HepG2 (cell line): ENCODE results near the gene TTLL8. TPM values are rescaled to one million over a fixed set of nuclear protein-coding genes. Genes with fewer than 3 reads are reported as not detected.
A peak's percentile ranks its signal among the peaks of the same experiment; 100 is the strongest.

Experiments used
- AFF4 ChIP-seq: sonication (generic); formaldehyde crosslinking; IDR thresholded peaks from 2 replicates; pipeline ENCODE4 v1.4.0; 2020; ENCODE audit warnings: missing genetic modification reagents
- DDIT3 ChIP-seq: sonication (generic); formaldehyde crosslinking; IDR thresholded peaks from 2 replicates; pipeline ENCODE4 v1.4.0; 2020; ENCODE audit warnings: mild to moderate bottlenecking, missing genetic modification reagents
- FOXP1 ChIP-seq, 2 experiments: fragments of 450-650 bp in 1 of 2; IDR thresholded peaks; 2 replicates each; pipeline ENCODE4 v1.6.1; 2017 to 2018; ENCODE audit warnings: antibody characterized with exemption in 1 of 2
- NFE2L2 ChIP-seq: fragments of 150-350 bp; IDR thresholded peaks from 2 replicates; pipeline ENCODE4 v1.6.1; 2014; ENCODE audit warnings: low read length
- PCBP2 ChIP-seq: fragments of 200-400 bp; formaldehyde crosslinking; optimal IDR thresholded peaks from 2 replicates; pipeline ENCODE3; 2018; ENCODE audit warnings: low read length, low read depth; ENCODE audit not compliant: poor library complexity, severe bottlenecking
- TRIM22 ChIP-seq: fragments of 450-650 bp; IDR thresholded peaks from 2 replicates; pipeline ENCODE4 v1.6.1; 2017
- WIZ ChIP-seq: sonication (generic); formaldehyde crosslinking; IDR thresholded peaks from 2 replicates; pipeline ENCODE4 v1.5.1; 2020; ENCODE audit warnings: mild to moderate bottlenecking, missing genetic modification reagents
- ZNF281 ChIP-seq: sonication (generic); formaldehyde crosslinking; IDR thresholded peaks from 2 replicates; pipeline ENCODE4 v1.4.0; 2020; ENCODE audit warnings: missing genetic modification reagents, borderline replicate concordance
- ZNF407 ChIP-seq: sonication (generic); formaldehyde crosslinking; IDR thresholded peaks from one replicate; pipeline ENCODE4 v1.5.1; 2020; ENCODE audit warnings: mild to moderate bottlenecking, missing genetic modification reagents; ENCODE audit errors: not compliant biosample characterization
- ZNF446 ChIP-seq: sonication (generic); formaldehyde crosslinking; IDR thresholded peaks from 2 replicates; pipeline ENCODE4 v1.5.0; 2020; ENCODE audit warnings: mild to moderate bottlenecking, missing genetic modification reagents
- polyA plus RNA-seq, 8 experiments: library from polyadenylated mRNA; depleted of rRNA in 3 of 8; stranded (reverse) in 7 of 8; unstranded in 1 of 8; fragments of >200 nt; fragmentation: Illumina TruSeq in 4 of 8; extraction: Trizol in 4 of 8; gene quantifications; 2 replicates each; pipeline versions ENCODE4 v1.2.1 to v1.2.3, GENCODE V29; 2011 to 2016; ENCODE audit warnings: low read depth in 4 of 8, missing spikeins in 1 of 8, mixed read lengths in 1 of 8; ENCODE audit not compliant: insufficient read depth in 1 of 8
- total RNA-seq, 5 experiments: library from RNA; depleted of rRNA; stranded (reverse); fragments of >200 nt; fragmentation: Illumina TruSeq; extraction: Trizol; gene quantifications; 2 replicates each; pipeline ENCODE4 v1.2.3, GENCODE V29; 2016; ENCODE audit warnings: low read depth in 1 of 5

Gene TTLL8
- total and polyA plus RNA-seq, 2 of the 13 experiments (the other 11 are each of a cell fraction or from before 2014, with no cell fraction given) = not detected

GRCh38 chr22:49970528-49971231 is 87.4 kb downstream of the TTLL8 start (continued):
- TF ChIP-seq ZNF281 = peak; percentile 96
- TF ChIP-seq WIZ (CRISPR knock-in tag) = no peak
- TF ChIP-seq TRIM22 = no peak
- TF ChIP-seq ZNF446 (CRISPR knock-in tag) = no peak
- TF ChIP-seq PCBP2 = no peak
- TF ChIP-seq DDIT3 = no peak
- 0 out of 2 replicates have a peak, but pooled peaks have one; percentile 18 for TF ChIP-seq FOXP1 (IDR thresholded peaks at IDR 0.05)
- TF ChIP-seq FOXP1 (CRISPR knock-in tag; IDR thresholded peaks at IDR 0.05) = peak; percentile 68
- TF ChIP-seq NFE2L2 = peak; percentile 93
- TF ChIP-seq ZNF407 (CRISPR knock-in tag) = no peak
- TF ChIP-seq AFF4 (CRISPR knock-in tag) = no peak
